BE2C (cell line): Measurements from ENCODE around the gene THOC5.

Experiments
- DNase-seq: peaks from one replicate; pipeline ENCODE4 v3.0.0-alpha.2; 2020
- H3K27me3 ChIP-seq: fragments of 250-450 bp; sonication (Bioruptor Pico); 2 replicates; pipeline ENCODE4 v1.5.1; 2020; ENCODE audit warnings: mild to moderate bottlenecking
- H3K36me3 ChIP-seq: fragments of 250-450 bp; sonication (Bioruptor Pico); 2 replicates; pipeline ENCODE4 v1.5.1; 2020; ENCODE audit warnings: mild to moderate bottlenecking
- H3K4me1 ChIP-seq: fragments of 250-450 bp; sonication (Bioruptor Pico); 2 replicates; pipeline ENCODE4 v1.5.1; 2020
- H3K4me3 ChIP-seq: 2 replicates; pipeline ENCODE4 v1.5.1; 2011; ENCODE audit warnings: low read depth, low read length
- H3K9me3 ChIP-seq: fragments of 250-450 bp; sonication (Bioruptor Pico); 2 replicates; pipeline ENCODE4 v1.5.1; 2020
- TF ChIP-seq, protein P1 (sequence below): IDR thresholded peaks from 2 replicates; pipeline ENCODE4 v1.5.1; 2012; ENCODE audit warnings: mild to moderate bottlenecking, low read depth, low read length

Gene THOC5

DNA sequence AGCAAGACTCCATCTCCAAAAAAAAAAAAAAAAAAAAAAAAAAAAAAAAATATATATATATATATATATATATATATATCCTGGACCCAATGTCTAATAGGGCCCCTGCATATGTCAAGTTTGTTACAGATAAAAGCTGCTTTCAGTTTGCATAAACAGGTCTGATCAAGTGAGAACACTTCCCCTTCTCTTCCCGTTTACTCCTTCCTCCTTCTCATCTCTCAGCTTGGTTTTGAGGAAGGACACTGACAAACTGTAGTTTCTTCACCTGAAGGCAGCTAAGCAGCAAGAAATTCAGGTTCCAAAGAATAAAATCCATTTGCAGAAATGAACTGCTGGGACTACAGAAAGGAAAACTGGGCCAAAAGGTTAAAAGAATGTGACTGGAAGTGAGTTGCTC, 11.7 kb downstream of the THOC5 start:
- TF ChIP-seq, protein P1, sequence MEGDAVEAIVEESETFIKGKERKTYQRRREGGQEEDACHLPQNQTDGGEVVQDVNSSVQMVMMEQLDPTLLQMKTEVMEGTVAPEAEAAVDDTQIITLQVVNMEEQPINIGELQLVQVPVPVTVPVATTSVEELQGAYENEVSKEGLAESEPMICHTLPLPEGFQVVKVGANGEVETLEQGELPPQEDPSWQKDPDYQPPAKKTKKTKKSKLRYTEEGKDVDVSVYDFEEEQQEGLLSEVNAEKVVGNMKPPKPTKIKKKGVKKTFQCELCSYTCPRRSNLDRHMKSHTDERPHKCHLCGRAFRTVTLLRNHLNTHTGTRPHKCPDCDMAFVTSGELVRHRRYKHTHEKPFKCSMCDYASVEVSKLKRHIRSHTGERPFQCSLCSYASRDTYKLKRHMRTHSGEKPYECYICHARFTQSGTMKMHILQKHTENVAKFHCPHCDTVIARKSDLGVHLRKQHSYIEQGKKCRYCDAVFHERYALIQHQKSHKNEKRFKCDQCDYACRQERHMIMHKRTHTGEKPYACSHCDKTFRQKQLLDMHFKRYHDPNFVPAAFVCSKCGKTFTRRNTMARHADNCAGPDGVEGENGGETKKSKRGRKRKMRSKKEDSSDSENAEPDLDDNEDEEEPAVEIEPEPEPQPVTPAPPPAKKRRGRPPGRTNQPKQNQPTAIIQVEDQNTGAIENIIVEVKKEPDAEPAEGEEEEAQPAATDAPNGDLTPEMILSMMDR, result no peak
- H3K36me3 ChIP-seq, result peaks cover 73% of the 10 kb centered on the region
- no peaks in the 10 kb centered on the region for H3K4me1 ChIP-seq
- no peaks in the 10 kb centered on the region for H3K9me3 ChIP-seq
- H3K27me3 ChIP-seq, result no peaks in the 10 kb centered on the region
- H3K4me3 ChIP-seq, result no peak overlapping the region
- DNase-seq, result no peak

DNA sequence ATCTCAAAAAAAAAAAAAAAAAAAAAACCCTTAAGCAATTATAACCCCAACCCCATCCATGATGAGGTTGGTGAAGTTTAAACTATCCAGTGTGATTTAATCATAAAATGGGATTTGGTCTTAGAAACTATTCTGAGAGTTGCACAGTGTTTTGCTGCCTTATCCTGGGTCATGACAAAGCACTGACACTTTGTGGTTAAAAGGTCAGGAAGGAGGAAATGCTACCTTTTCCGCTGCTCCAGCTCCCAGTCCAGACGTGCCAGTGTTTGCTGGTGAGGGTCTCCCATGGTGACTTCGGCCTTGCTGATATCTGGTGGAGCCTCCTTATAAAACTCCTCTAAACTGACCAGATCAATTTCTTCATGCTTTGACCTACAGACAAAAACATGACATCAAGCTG, 14.5 kb downstream of the THOC5 start:
- no peak for DNase-seq
- Histone ChIP-seq H3K9me3 (no peaks in the 10 kb centered on the region), H3K4me1 (no peaks in the 10 kb centered on the region), H3K27me3 (no peaks in the 10 kb centered on the region), H3K36me3 (peaks cover 81% of the 10 kb centered on the region), H3K4me3 (no peak overlapping the region)
- TF ChIP-seq, protein P1, result no peak

DNA sequence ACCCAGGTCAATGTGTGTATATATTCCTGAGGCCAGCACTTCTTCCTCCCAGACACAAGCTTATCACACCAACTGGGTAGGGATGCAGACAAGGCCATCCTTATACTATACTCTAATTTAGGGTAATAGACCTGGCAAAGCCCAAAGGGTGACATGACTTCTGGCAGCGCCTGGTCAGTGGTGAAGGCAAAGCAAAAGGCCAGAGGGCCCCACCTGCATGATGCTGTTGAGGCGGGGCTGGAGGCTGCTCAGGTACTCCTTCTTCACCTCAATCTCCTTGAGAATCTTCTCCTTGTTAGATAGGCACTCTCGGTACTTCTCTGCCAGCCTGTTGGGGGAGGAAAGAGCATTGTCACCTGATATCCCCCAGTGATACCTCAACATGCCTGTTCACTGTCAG, 17.1 kb downstream of the THOC5 start:
- Histone ChIP-seq H3K27me3 (no peaks in the 10 kb centered on the region), H3K4me1 (no peaks in the 10 kb centered on the region), H3K4me3 (no peak overlapping the region), H3K36me3 (peaks cover 84% of the 10 kb centered on the region), H3K9me3 (no peaks in the 10 kb centered on the region)
- no peak for DNase-seq
- TF ChIP-seq, protein P1, result no peak

DNA sequence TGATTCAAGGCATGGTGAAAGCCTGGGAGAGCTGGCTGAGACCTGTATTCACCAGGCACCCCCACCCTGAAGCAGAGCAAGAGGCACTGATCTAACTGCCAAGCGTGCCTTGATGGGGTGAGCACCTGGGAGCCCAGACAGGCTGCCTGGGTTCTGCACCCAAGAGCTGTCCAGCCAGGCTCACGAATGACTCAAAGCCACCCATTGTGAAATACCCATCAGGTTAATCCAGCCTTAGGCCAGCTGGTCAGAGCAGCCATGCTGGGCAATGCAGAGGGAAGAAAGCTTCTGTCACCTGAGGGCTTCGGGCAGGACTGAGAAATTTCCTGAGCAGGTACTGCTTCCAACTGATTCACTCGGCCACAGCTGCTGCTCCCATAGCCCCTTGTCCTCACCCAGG, 22.1 kb downstream of the THOC5 start:
- no peaks in the 10 kb centered on the region for H3K27me3 ChIP-seq
- no peak overlapping the region for H3K4me3 ChIP-seq
- DNase-seq, result no peak
- peaks cover 88% of the 10 kb centered on the region for H3K36me3 ChIP-seq
- TF ChIP-seq, protein P1, result no peak
- no peaks in the 10 kb centered on the region for H3K4me1 ChIP-seq
- no peaks in the 10 kb centered on the region for H3K9me3 ChIP-seq

DNA sequence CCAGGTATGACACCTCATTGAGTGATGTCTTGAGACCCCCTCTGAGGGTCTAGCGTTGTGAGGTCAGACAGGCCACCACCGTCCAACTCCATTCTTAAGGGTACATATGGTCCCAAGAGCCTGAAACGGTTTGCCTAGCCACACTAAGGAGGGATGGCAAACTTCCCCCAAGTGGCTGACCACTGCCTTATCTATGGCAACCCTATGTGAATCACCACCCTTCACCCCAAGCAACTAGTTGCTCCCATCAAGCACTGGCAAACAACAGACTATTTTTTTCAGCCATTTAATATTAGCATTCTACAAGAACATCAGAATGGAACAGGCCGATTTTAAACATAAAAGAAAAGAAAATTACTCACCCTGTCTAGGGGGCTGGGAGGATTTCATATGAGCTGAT, 22.8 kb downstream of the THOC5 start:
- H3K4me1 ChIP-seq, result no peaks in the 10 kb centered on the region
- H3K27me3 ChIP-seq, result no peaks in the 10 kb centered on the region
- H3K4me3 ChIP-seq, result no peak overlapping the region
- H3K9me3 ChIP-seq, result no peaks in the 10 kb centered on the region
- H3K36me3 ChIP-seq, result peaks cover 83% of the 10 kb centered on the region
- DNase-seq, result no peak
- TF ChIP-seq, protein P1, result no peak

DNA sequence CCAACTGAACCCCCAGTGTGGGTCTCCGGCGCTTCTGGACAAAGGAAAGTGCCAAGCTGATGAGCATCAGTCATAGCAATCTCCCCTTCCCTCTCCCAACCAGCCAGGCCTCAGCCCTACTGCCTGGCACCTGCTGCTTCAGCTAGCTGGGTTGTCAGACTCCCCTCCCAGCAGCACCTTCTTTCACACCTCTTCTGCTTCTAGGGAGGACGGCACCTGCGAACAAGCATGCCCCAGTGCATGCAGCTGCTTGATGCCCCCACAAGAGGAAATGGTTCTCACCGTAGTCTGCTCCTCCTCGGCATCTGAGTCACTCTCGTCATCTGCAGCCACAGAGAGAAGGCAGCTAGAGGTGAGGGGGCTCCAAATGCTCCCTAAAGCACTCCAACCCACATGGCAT, 25.4 kb downstream of the THOC5 start:
- Histone ChIP-seq H3K4me3 (no peak overlapping the region), H3K36me3 (peaks cover 84% of the 10 kb centered on the region), H3K4me1 (no peaks in the 10 kb centered on the region), H3K9me3 (no peaks in the 10 kb centered on the region), H3K27me3 (no peaks in the 10 kb centered on the region)
- TF ChIP-seq, protein P1, result no peak
- DNase-seq, result no peak
